ENCODE data around the gene CHP1. TPM values are rescaled to one million over a fixed set of nuclear protein-coding genes. Genes with fewer than 3 reads are reported as not detected.

The CHP1 gene
- total and polyA plus RNA-seq, 9 of the 15 experiments (the other 6 are each of a cell fraction or from before 2014, with no cell fraction given) = 31.7 to 83.4 (median 67.6) TPM

GRCh38 chr15:41276831-41277230, 45.8 kb downstream of the CHP1 start (continued):
- no peak for TF ChIP-seq ZNF57 (CRISPR knock-in tag; IDR thresholded peaks at IDR 0.05)
- TF ChIP-seq NCOA6 (IDR thresholded peaks at IDR 0.05) = no peak
- TF ChIP-seq SMARCA5 (IDR thresholded peaks at IDR 0.05) = no peak
- no peak for TF ChIP-seq CHD1 (IDR thresholded peaks at IDR 0.05; ENCODE audit: low read length)
- TF ChIP-seq, protein P1, sequence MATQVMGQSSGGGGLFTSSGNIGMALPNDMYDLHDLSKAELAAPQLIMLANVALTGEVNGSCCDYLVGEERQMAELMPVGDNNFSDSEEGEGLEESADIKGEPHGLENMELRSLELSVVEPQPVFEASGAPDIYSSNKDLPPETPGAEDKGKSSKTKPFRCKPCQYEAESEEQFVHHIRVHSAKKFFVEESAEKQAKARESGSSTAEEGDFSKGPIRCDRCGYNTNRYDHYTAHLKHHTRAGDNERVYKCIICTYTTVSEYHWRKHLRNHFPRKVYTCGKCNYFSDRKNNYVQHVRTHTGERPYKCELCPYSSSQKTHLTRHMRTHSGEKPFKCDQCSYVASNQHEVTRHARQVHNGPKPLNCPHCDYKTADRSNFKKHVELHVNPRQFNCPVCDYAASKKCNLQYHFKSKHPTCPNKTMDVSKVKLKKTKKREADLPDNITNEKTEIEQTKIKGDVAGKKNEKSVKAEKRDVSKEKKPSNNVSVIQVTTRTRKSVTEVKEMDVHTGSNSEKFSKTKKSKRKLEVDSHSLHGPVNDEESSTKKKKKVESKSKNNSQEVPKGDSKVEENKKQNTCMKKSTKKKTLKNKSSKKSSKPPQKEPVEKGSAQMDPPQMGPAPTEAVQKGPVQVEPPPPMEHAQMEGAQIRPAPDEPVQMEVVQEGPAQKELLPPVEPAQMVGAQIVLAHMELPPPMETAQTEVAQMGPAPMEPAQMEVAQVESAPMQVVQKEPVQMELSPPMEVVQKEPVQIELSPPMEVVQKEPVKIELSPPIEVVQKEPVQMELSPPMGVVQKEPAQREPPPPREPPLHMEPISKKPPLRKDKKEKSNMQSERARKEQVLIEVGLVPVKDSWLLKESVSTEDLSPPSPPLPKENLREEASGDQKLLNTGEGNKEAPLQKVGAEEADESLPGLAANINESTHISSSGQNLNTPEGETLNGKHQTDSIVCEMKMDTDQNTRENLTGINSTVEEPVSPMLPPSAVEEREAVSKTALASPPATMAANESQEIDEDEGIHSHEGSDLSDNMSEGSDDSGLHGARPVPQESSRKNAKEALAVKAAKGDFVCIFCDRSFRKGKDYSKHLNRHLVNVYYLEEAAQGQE (IDR thresholded peaks at IDR 0.05; ENCODE audit: borderline replicate concordance) = no peak
- TF ChIP-seq, protein P1 (CRISPR knock-in tag; IDR thresholded peaks at IDR 0.05; ENCODE audit: low read depth) = no peak
- no peak for TF ChIP-seq DNMT1 (IDR thresholded peaks at IDR 0.05)
- no peak for TF ChIP-seq STAT5B (CRISPR knock-in tag; IDR thresholded peaks at IDR 0.05)
- TF ChIP-seq ATF7 (IDR thresholded peaks at IDR 0.05) = peak; percentile 55; the same call in 1 of the 2 replicates
- TF ChIP-seq, protein P2, sequence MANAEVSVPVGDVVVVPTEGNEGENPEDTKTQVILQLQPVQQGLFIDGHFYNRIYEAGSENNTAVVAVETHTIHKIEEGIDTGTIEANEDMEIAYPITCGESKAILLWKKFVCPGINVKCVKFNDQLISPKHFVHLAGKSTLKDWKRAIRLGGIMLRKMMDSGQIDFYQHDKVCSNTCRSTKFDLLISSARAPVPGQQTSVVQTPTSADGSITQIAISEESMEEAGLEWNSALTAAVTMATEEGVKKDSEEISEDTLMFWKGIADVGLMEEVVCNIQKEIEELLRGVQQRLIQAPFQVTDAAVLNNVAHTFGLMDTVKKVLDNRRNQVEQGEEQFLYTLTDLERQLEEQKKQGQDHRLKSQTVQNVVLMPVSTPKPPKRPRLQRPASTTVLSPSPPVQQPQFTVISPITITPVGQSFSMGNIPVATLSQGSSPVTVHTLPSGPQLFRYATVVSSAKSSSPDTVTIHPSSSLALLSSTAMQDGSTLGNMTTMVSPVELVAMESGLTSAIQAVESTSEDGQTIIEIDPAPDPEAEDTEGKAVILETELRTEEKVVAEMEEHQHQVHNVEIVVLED (CRISPR knock-in tag; IDR thresholded peaks at IDR 0.05) = 0 out of 2 replicates have a peak, but pooled peaks have one; percentile 25
- TF ChIP-seq, protein P3, sequence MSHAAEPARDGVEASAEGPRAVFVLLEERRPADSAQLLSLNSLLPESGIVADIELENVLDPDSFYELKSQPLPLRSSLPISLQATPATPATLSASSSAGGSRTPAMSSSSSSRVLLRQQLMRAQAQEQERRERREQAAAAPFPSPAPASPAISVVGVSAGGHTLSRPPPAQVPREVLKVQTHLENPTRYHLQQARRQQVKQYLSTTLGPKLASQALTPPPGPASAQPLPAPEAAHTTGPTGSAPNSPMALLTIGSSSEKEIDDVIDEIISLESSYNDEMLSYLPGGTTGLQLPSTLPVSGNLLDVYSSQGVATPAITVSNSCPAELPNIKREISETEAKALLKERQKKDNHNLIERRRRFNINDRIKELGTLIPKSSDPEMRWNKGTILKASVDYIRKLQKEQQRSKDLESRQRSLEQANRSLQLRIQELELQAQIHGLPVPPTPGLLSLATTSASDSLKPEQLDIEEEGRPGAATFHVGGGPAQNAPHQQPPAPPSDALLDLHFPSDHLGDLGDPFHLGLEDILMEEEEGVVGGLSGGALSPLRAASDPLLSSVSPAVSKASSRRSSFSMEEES (CRISPR knock-in tag; IDR thresholded peaks at IDR 0.05) = peak; percentile 80
- TF ChIP-seq GABPB2 (CRISPR knock-in tag; conservative IDR thresholded peaks at IDR 0.05) = no peak
- TF ChIP-seq, protein P4, sequence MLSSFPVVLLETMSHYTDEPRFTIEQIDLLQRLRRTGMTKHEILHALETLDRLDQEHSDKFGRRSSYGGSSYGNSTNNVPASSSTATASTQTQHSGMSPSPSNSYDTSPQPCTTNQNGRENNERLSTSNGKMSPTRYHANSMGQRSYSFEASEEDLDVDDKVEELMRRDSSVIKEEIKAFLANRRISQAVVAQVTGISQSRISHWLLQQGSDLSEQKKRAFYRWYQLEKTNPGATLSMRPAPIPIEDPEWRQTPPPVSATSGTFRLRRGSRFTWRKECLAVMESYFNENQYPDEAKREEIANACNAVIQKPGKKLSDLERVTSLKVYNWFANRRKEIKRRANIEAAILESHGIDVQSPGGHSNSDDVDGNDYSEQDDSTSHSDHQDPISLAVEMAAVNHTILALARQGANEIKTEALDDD (IDR thresholded peaks at IDR 0.05) = peak; percentile 29; the same call in 1 of the 2 replicates
- no peak for TF ChIP-seq ATF6 (CRISPR knock-in tag; IDR thresholded peaks at IDR 0.05)
- no peak for TF ChIP-seq ZNF584 (CRISPR knock-in tag; IDR thresholded peaks at IDR 0.05; ENCODE audit: low read depth)
- TF ChIP-seq NFE2 (IDR thresholded peaks at IDR 0.05; ENCODE audit: low read depth) = no peak

All from K562 (cell line).